Activated CD8-positive, alpha-beta memory T cell treated with anti-CD3 and anti-CD28 coated beads for 48 hours (primary cell): ENCODE data around the gene ALDOA.
"Not testable (repeated sequence)": the region's sequence is repeated elsewhere in the genome, so short reads cannot be mapped to it uniquely, and the experiment has no call there.

Experiments
- DNase-seq, 3 experiments: peaks; one replicate each; pipeline ENCODE4 v3.0.0-alpha.2; 2020; ENCODE audit warnings: low read depth in 2 of 3, low spot score in 2 of 3

ALDOA gene

GRCh38 chr16:30114411-30114810 is 48.9 kb downstream of the ALDOA start:
- DNase-seq: no peak

- not testable (repeated sequence) for DNase-seq
Measured at GRCh38 chr16:30114833-30115232, 49.3 kb downstream of the ALDOA start.

- DNase-seq: no peak
Measured at GRCh38 chr16:30115238-30115637, 49.7 kb downstream of the ALDOA start.

GRCh38 chr16:30116291-30117207 is 51.0 kb downstream of the ALDOA start:
- no peak for DNase-seq

GRCh38 chr16:30117768-30118167 is 52.2 kb downstream of the ALDOA start:
- DNase-seq: no peak

GRCh38 chr16:30119428-30119827 is 53.9 kb downstream of the ALDOA start:
- DNase-seq: no peak
